Activated T-helper 2 cell treated with anti-CD3 and anti-CD28 coated beads, Interferon-gamma antibody, Interleukin-2, Interleukin-4, amounts not matched to agents 10 μg/mL and 5 μg/mL and 100 μg/mL, durations not matched to agents 14 hours and 24 hours and 36 hours (primary cell): Measurements from ENCODE around the gene CD300LB. TPM values are rescaled to one million over a fixed set of nuclear protein-coding genes. Genes with fewer than 3 reads are reported as not detected.
A peak's percentile ranks its signal among the peaks of the same experiment; 100 is the strongest.
"Not testable (repeated sequence)": the region's sequence is repeated elsewhere in the genome, so short reads cannot be mapped to it uniquely, and the experiment has no call there.

Experiments used
- DNase-seq: peaks from one replicate; pipeline ENCODE4 v3.0.0; 2021; ENCODE audit warnings: low spot score
- H3K27ac Mint-ChIP-seq: one replicate; pipeline ENCODE4 v1.8.0; 2021; ENCODE audit warnings: mixed read lengths
- H3K27me3 Mint-ChIP-seq: one replicate; pipeline ENCODE4 v1.8.0; 2021; ENCODE audit warnings: low read depth, mixed read lengths
- H3K36me3 Mint-ChIP-seq: one replicate; pipeline ENCODE4 v1.8.0; 2021; ENCODE audit warnings: low read depth, mixed read lengths
- H3K4me1 Mint-ChIP-seq: one replicate; pipeline ENCODE4 v1.8.0; 2021; ENCODE audit warnings: low read depth, mixed read lengths
- H3K4me3 Mint-ChIP-seq: one replicate; pipeline ENCODE4 v1.8.0; 2021; ENCODE audit warnings: low read depth, mild to moderate bottlenecking, moderate library complexity, mixed read lengths
- H3K9me3 Mint-ChIP-seq: one replicate; pipeline ENCODE4 v1.8.0; 2021; ENCODE audit warnings: mixed read lengths
- intact Hi-C: fragments of 100-400 bp; cut with micrococcal nuclease; formaldehyde crosslinking; loops from one replicate; pipeline ENCODE4 v1.15.1; 2023
- total RNA-seq: library from RNA; stranded (reverse); gene quantifications from 2 replicates; pipeline ENCODE4 v1.2.3, GENCODE V29; 2022

The CD300LB gene
- total RNA-seq, 1 donor from 2014 or later, result not detected

GRCh38 chr17:74497471-74497870 lies 33.8 kb downstream of the CD300LB start:
- Mint-ChIP-seq H3K27me3 (no peaks in the 10 kb centered on the region), H3K36me3 (no peaks in the 10 kb centered on the region), H3K27ac (no peak overlapping the region), H3K9me3 (no peaks in the 10 kb centered on the region), H3K4me1 (peaks cover 7% of the 10 kb centered on the region), H3K4me3 (no peak overlapping the region)
- intact Hi-C loops, result no loop called here
- no peak for DNase-seq

GRCh38 chr17:74493331-74493833 lies 37.9 kb downstream of the CD300LB start:
- intact Hi-C loops, result loop anchor here (1.0 to 2.0 kb wide), 4 partner anchors 37 to 125 kb away; no protein-coding TSS in a partner anchor
- Mint-ChIP-seq H3K36me3 (peaks cover 9% of the 10 kb centered on the region), H3K4me3 (no peak overlapping the region), H3K27me3 (no peaks in the 10 kb centered on the region), H3K4me1 (peaks cover 11% of the 10 kb centered on the region), H3K9me3 (peaks cover 6% of the 10 kb centered on the region), H3K27ac (no peak overlapping the region)
- peak; percentile 44 for DNase-seq

- intact Hi-C loops, result loop anchor here (2.0 kb wide), 3 partner anchors 35 to 123 kb away; no protein-coding TSS in a partner anchor
- Mint-ChIP-seq H3K27me3 (no peaks in the 10 kb centered on the region), H3K4me1 (peaks cover 9% of the 10 kb centered on the region), H3K9me3 (peaks cover 9% of the 10 kb centered on the region), H3K36me3 (peaks cover 21% of the 10 kb centered on the region), H3K27ac (no peak overlapping the region), H3K4me3 (no peak overlapping the region)
- no peak for DNase-seq
Observed at GRCh38 chr17:74491626-74492025, 39.6 kb downstream of the CD300LB start.

- intact Hi-C loops, result no loop called here
- Mint-ChIP-seq H3K4me3 (no peak overlapping the region), H3K9me3 (peaks cover 9% of the 10 kb centered on the region), H3K36me3 (peaks cover 25% of the 10 kb centered on the region), H3K4me1 (peaks cover 9% of the 10 kb centered on the region), H3K27me3 (no peaks in the 10 kb centered on the region), H3K27ac (no peak overlapping the region)
- DNase-seq, result no peak
Observed at GRCh38 chr17:74490716-74491115, 40.6 kb downstream of the CD300LB start.

GRCh38 chr17:74488276-74488675 lies 43.0 kb downstream of the CD300LB start:
- H3K36me3 Mint-ChIP-seq, result peaks cover 38% of the 10 kb centered on the region
- H3K27me3 Mint-ChIP-seq, H3K4me3 Mint-ChIP-seq, H3K27ac Mint-ChIP-seq, DNase-seq, H3K9me3 Mint-ChIP-seq, intact Hi-C loops, H3K4me1 Mint-ChIP-seq: not testable (repeated sequence)

- no peaks in the 10 kb centered on the region for H3K27me3 Mint-ChIP-seq
- H3K36me3 Mint-ChIP-seq, result peaks cover 56% of the 10 kb centered on the region
- DNase-seq, result no peak
- no peak overlapping the region for H3K27ac Mint-ChIP-seq
- intact Hi-C loops, result no loop called here
- peaks cover 4% of the 10 kb centered on the region for H3K4me1 Mint-ChIP-seq
- H3K9me3 Mint-ChIP-seq, result peaks cover 9% of the 10 kb centered on the region
- H3K4me3 Mint-ChIP-seq, result no peak overlapping the region
Observed at GRCh38 chr17:74485841-74486240, 45.4 kb downstream of the CD300LB start.

GRCh38 chr17:74485022-74485743 lies 46.1 kb downstream of the CD300LB start:
- peaks cover 62% of the 10 kb centered on the region for H3K36me3 Mint-ChIP-seq
- H3K4me3 Mint-ChIP-seq, result no peak overlapping the region
- no peaks in the 10 kb centered on the region for H3K27me3 Mint-ChIP-seq
- H3K4me1 Mint-ChIP-seq, result peaks cover 6% of the 10 kb centered on the region
- peaks cover 9% of the 10 kb centered on the region for H3K9me3 Mint-ChIP-seq
- no peak for DNase-seq
- H3K27ac Mint-ChIP-seq, result no peak overlapping the region
- intact Hi-C loops, result no loop called here

- intact Hi-C loops, result no loop called here
- DNase-seq, result no peak
- Mint-ChIP-seq H3K4me1 (peaks cover 15% of the 10 kb centered on the region), H3K4me3 (no peak overlapping the region), H3K9me3 (peaks cover 6% of the 10 kb centered on the region), H3K27ac (no peak overlapping the region), H3K27me3 (no peaks in the 10 kb centered on the region), H3K36me3 (peaks cover 66% of the 10 kb centered on the region)
Observed at GRCh38 chr17:74484066-74484465, 47.2 kb downstream of the CD300LB start.

GRCh38 chr17:74481621-74482020 lies 49.7 kb downstream of the CD300LB start:
- H3K9me3 Mint-ChIP-seq, result peaks cover 2% of the 10 kb centered on the region
- H3K36me3 Mint-ChIP-seq, result peaks cover 71% of the 10 kb centered on the region
- H3K4me3 Mint-ChIP-seq, result no peak overlapping the region
- no peak overlapping the region for H3K27ac Mint-ChIP-seq
- DNase-seq, result no peak
- no peaks in the 10 kb centered on the region for H3K27me3 Mint-ChIP-seq
- H3K4me1 Mint-ChIP-seq, result peaks cover 34% of the 10 kb centered on the region
- intact Hi-C loops, result no loop called here

- H3K9me3 Mint-ChIP-seq, result peaks cover 15% of the 10 kb centered on the region
- no peaks in the 10 kb centered on the region for H3K27me3 Mint-ChIP-seq
- no peak for DNase-seq
- peaks cover 37% of the 10 kb centered on the region for H3K4me1 Mint-ChIP-seq
- intact Hi-C loops, result no loop called here
- H3K36me3 Mint-ChIP-seq, result peaks cover 80% of the 10 kb centered on the region
- no peak overlapping the region for H3K27ac Mint-ChIP-seq
- no peak overlapping the region for H3K4me3 Mint-ChIP-seq
Observed at GRCh38 chr17:74480290-74480689, 51.0 kb downstream of the CD300LB start.

GRCh38 chr17:74478420-74479100 lies 52.7 kb downstream of the CD300LB start:
- Mint-ChIP-seq H3K36me3 (peaks cover 84% of the 10 kb centered on the region), H3K27me3 (no peaks in the 10 kb centered on the region), H3K4me1 (peaks cover 46% of the 10 kb centered on the region), H3K27ac (peak overlapping the region; percentile 38), H3K4me3 (peak overlapping the region; percentile 37), H3K9me3 (peaks cover 22% of the 10 kb centered on the region)
- intact Hi-C loops, result loop anchor here (1.0 kb wide), 1 partner anchor 11 kb away; no protein-coding TSS in a partner anchor
- DNase-seq, result peak; percentile 60

GRCh38 chr17:74477411-74477810 lies 53.9 kb downstream of the CD300LB start:
- DNase-seq, result no peak
- H3K27me3 Mint-ChIP-seq, result no peaks in the 10 kb centered on the region
- H3K9me3 Mint-ChIP-seq, result peaks cover 22% of the 10 kb centered on the region
- no peak overlapping the region for H3K4me3 Mint-ChIP-seq
- intact Hi-C loops, result no loop called here
- peaks cover 52% of the 10 kb centered on the region for H3K4me1 Mint-ChIP-seq
- peaks cover 88% of the 10 kb centered on the region for H3K36me3 Mint-ChIP-seq
- no peak overlapping the region for H3K27ac Mint-ChIP-seq

- no peak for DNase-seq
- H3K27ac Mint-ChIP-seq, result no peak overlapping the region
- intact Hi-C loops, result no loop called here
- peaks cover 87% of the 10 kb centered on the region for H3K36me3 Mint-ChIP-seq
- H3K27me3 Mint-ChIP-seq, result no peaks in the 10 kb centered on the region
- H3K9me3 Mint-ChIP-seq, result peaks cover 22% of the 10 kb centered on the region
- peaks cover 59% of the 10 kb centered on the region for H3K4me1 Mint-ChIP-seq
- no peak overlapping the region for H3K4me3 Mint-ChIP-seq
Observed at GRCh38 chr17:74475189-74475588, 56.1 kb downstream of the CD300LB start.
